ENCODE data around the gene ATP6V1G2. TPM values are rescaled to one million over a fixed set of nuclear protein-coding genes. Genes with fewer than 3 reads are reported as not detected.
"Not testable (repeated sequence)": the region's sequence is repeated elsewhere in the genome, so short reads cannot be mapped to it uniquely, and the experiment has no call there.

ATP6V1G2 gene
- 3.6 TPM for total RNA-seq (ENCODE audit: insufficient read depth, low replicate concordance)

DNA sequence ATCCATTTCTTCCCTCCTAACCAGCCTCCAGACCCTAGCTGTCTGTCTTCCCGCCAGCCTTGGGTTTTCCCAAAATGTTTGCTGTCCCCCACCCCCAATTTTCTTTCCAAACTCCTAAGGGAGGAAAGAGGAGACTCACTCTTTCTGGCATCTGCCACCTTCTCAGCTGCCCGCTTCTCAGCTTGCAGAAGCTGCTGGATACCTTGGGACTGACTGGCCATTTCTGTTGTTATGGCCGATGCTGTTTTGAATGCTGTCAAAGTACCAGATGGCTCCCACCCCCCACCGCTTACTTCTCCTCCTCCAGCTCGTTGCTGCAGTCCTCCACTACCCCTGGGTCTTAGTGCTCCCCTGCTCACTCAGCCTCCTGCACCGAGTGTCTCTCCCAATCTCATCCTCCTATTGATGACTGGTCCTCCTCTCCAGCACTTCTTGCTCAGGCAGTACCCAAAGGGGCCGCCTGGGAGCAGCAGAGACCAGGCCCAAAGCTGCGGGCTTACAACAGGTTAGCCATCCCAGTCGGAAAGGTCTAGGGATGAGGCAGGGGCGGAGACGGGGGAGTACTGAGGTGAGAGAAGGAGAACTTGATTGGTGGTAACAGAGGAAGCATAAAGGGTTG lies at the start of gene ATP6V1G2:
Gene ATP6V1G2, minus strand, starts transcription at position 270 of the 619 bp plus-strand sequence. Its CDS starts 49 bp downstream, at position 221.
- DNase-seq (ENCODE audit: low spot score), result peak; percentile 94

- DNase-seq (ENCODE audit: low spot score), result no peak
Measured at GRCh38 chr6:31592396-31592771, 46.0 kb upstream of the ATP6V1G2 start.

DNA sequence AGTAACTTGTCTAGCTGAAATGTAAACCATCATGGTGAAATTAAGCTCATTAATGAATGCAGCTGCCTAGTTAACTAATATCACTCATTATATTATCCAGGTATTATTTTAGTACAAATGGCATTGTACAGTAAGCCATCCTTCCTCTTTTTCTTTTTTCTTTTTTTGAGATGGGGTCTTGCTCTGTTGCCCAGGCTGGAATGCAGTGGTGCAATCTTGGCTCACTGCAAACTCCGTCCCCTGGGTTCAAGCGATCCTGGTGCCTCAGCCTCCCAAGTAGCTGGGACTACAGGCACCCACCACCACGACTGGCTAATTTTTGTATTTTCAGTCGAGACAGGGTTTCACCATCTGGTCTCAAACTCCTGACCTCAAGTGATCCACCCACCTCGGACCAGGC lies 44.3 kb upstream of the ATP6V1G2 start:
- not testable (repeated sequence) for DNase-seq (ENCODE audit: low spot score)

GRCh38 chr6:31588871-31589650 lies 42.7 kb upstream of the ATP6V1G2 start:
- DNase-seq (ENCODE audit: low spot score), result no peak

- no peak for DNase-seq (ENCODE audit: low spot score)
Measured at GRCh38 chr6:31587791-31588777, 41.7 kb upstream of the ATP6V1G2 start.

DNA sequence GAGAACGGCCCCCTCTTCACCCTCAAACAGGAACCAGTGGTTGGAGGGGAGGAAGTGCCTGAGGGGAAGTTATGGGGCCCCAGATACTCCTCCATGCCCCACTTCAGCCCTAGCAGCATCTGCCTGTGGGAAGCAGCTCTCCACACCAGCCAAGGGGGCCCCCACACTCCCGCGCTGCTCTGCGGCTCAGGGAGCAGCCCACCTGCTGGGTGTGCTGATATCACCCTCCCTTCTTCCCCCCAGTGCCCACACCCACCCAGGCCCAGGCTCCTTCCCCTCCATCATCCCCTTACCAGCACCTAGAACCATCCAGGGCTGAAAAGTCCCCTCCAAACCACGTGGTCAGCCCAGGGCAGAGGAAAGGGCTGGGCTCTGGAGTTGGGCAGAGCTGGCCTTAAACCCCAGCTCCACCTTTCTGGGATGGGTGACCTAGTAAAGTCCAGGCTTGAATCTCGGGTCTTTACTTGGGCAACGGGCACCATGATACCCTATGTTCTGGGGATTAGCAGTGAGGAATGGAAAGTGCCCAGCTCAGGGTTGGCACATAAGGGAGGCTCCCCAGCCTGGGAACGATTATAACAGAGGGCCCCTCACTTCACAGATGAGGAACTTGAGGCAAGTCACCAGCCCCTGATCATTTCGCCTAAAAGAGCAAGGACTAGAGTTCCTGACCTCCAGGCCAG lies 40.3 kb upstream of the ATP6V1G2 start:
- DNase-seq (ENCODE audit: low spot score), result no peak

- peak; percentile 24 for DNase-seq (ENCODE audit: low spot score)
Measured at GRCh38 chr6:31586008-31586407, 39.6 kb upstream of the ATP6V1G2 start, which contains the start of gene LST1. LST1 (plus strand) TSS chr6:31586277; CDS start chr6:31587300, 1,023 bp downstream.

DNA sequence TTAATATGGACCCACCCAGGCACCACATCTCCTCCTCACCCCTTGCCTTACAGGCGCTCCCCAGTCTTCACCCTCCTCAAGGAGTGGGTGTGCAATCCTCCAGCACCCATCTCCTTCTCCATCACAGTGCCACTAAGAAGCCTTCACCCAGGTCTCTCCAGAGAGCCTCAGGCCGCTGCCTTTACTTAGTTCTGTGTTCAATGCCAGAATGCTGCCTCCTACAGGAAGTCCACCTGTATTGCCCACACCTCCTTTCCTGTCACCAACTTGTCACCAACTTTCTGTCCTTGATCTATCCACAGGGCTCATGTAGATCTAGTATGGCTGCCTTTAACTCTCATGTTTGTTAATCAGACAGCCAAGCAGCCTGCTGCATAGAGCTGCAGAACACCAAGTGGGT lies 39.1 kb upstream of the ATP6V1G2 start:
- no peak for DNase-seq (ENCODE audit: low spot score)

DNA sequence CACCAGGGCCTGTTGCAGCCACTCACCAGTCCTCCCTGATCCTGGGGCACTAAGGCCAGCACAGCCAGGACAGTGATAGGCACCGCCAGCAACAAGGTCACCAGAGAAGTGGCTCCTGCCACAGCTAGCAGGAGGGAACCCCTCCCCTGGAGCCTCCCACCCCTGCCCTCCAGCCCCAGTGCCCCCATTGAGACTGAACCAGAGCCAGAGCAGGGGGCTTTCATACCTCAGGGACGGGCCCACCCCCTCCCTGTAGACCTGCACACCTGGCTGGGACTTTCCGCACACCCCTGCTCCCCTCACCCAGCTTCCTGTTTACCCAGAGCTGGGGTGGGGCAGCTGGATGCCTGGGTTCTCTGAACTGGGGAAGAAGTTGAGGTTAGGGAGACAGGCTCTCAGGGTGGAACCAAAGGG lies 35.8 kb upstream of the ATP6V1G2 start, which contains the start of gene LTB:
Gene LTB, minus strand, starts transcription at position 195 of the 414 bp plus-strand sequence. Its CDS starts 7 bp downstream, at position 188.
- DNase-seq (ENCODE audit: low spot score), result no peak

- DNase-seq (ENCODE audit: low spot score), result no peak
Measured at GRCh38 chr6:31581434-31582229, 35.2 kb upstream of the ATP6V1G2 start.

DNA sequence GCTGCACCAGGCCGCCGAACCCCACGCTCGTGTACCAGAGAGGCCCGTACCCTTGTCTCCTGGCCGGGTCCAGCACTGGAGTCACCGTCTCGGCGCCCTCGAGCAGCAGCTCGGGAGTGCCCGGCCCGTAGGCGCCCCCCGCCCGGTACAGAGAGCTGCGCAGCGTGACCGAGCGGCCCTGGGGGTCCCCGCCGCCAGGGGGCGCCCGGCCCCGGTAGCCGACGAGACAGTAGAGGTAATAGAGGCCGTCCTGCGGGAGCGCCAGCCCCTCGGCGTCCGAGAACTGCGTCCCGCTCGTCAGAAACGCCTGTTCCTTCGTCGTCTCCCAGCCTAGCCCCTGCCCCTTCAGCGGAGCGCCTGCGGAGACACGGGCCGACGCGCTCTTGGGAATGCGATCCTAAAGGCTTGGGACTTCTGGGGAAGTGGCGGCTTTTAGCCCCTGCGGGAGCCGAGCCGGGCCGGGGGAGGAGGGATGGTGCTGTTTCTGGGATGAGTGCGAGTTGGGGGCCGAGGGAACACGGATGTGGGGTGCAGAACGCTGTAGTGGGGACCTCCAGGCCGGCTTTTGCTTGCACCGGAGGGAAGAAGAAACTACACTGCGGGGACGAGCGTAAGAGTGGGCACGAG lies 34.5 kb upstream of the ATP6V1G2 start:
- DNase-seq (ENCODE audit: low spot score), result peak; percentile 85

- no peak for DNase-seq (ENCODE audit: low spot score)
Measured at GRCh38 chr6:31580438-31580740, 34.0 kb upstream of the ATP6V1G2 start.

DNA sequence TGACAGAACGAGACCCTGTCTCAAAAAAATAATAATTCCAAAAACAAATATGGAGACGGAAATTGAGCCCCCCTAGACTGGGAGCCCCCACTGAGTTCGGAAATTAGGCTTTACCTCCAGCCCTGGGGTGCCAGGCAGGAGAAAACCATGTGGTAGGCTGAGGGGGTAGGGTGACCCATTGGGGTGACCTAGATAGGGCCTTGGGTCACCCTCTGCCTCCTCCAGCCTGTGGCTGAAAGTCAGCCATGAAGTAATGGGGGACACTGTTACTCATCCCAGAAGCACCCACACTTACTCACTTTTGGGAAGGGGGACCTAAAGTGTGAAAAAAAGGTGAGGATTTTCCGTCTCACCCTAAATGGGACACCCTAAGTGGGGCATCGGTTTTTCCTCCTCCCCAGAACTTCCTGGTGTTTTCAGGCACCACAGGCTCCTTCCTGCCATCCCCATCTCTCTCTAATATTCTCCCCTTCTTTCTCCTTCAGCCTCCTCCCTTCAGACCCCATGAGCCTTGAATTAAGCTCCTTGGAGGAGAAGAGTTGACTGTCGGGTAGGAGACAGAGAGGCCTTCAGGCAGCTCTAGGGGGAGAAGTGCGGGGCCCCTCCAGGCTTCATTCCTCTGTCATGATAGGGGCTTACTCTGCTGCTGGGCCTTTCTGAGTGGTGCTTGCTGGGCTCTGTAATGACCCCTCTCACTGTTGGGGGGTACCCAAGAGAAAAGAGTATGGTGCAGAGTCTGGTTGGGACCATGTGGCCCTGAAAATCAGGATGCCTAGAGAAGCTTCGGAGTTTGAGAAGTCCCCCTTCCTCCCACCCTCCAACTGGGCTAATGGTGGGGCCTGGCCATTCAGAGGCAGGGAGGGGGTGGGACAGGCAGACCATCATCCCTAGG lies 33.4 kb upstream of the ATP6V1G2 start:
- no peak for DNase-seq (ENCODE audit: low spot score)

DNA sequence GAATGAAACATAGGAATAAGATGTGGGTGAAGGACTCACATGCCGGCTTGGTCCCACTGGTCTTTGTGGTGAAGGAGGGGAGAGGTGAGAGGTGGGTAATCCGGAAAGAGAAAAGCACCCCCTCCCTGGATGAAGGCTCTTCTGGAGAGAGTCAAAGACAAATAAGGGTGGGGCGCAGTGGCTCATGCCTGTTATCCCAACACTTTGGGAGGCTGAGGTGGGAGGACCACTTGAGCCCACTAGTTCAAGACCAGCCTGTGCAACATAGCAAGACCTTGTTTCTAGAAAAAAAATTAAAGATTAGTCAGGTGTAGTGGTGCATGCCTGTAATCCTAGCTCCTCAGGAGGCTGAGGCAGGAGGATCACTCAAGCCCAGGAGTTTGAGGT lies 32.7 kb upstream of the ATP6V1G2 start:
- no peak for DNase-seq (ENCODE audit: low spot score)

GRCh38 chr6:31578184-31579118 lies 32.0 kb upstream of the ATP6V1G2 start:
- no peak for DNase-seq (ENCODE audit: low spot score)

GRCh38 chr6:31577579-31577966 lies 31.2 kb upstream of the ATP6V1G2 start:
- no peak for DNase-seq (ENCODE audit: low spot score)

GRCh38 chr6:31576897-31577578 lies 30.6 kb upstream of the ATP6V1G2 start:
- no peak for DNase-seq (ENCODE audit: low spot score)
